GM10847 (cell line): ENCODE data around the gene LRRFIP1.

Source experiments
- POLR2A ChIP-seq: IDR thresholded peaks from 2 replicates; pipeline ENCODE4 v1.6.1; 2011; ENCODE audit not compliant: insufficient read length; ENCODE audit errors: extremely low read depth

Gene LRRFIP1

DNA sequence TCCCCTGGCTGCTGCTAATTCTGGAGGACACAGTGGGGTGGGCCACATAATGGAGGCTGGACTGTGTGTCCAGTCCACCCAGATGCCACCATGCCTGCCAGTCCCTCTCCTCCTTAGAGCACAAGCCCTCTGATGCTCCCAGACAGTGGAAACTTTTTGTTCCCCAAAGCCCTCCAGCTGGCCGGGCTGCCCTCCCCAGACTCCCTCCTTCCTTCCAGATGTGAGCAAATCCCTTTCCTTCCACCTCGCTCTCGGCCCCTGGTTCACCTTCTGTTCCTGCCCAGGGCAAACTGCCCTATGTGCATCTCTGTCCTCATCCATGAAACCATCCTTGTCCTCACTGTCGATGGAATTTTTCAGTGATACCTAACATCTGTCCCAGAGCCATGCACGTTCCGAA lies 33.9 kb downstream of the LRRFIP1 start:
- no peak for TF ChIP-seq POLR2A

DNA sequence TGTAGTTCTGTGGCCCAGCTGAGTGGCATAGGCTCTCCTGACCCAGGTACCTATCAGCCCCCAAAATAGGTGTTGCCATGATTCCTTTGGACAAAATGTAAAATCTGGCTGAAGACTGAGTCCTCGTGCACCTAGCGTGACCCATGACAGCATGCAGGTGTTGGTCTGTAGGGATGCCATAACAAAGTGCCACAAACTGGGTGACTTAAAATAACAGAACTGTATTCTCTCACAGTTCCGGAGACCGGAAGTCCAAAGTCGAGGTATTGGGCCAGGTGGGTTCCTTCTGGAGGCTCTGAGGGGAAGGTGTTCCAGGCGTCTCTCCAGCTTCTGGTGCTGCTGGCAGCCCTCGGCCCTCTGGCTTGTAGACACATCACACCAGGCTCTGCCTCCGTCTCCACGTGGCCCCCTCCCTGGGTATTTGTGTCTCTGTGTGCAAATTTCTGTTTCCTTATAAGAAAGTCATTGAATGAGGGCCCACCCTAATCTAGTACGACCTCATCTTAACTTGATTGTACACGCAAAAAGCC lies 34.5 kb downstream of the LRRFIP1 start:
- TF ChIP-seq POLR2A, result no peak

DNA sequence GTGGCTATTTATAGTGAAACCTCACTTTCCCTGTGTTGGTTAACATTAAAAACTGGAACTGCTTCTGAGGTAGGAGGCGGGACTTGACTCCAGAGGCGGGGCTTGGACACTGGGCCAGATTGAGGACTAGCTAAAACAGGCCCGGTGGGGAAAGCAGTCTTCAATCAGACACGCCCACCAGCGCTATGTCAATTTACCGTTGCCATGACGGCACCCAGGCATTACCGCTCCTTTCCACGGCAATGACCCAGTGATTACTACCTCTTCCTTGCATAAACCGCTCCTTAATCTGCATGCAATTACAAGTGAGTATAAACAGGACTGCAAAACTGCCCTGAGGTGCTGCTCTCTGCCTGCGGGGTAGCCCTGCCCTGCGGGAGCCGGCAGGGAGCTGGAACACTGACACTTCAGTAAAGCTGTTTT lies 35.3 kb downstream of the LRRFIP1 start:
- TF ChIP-seq POLR2A, result no peak

DNA sequence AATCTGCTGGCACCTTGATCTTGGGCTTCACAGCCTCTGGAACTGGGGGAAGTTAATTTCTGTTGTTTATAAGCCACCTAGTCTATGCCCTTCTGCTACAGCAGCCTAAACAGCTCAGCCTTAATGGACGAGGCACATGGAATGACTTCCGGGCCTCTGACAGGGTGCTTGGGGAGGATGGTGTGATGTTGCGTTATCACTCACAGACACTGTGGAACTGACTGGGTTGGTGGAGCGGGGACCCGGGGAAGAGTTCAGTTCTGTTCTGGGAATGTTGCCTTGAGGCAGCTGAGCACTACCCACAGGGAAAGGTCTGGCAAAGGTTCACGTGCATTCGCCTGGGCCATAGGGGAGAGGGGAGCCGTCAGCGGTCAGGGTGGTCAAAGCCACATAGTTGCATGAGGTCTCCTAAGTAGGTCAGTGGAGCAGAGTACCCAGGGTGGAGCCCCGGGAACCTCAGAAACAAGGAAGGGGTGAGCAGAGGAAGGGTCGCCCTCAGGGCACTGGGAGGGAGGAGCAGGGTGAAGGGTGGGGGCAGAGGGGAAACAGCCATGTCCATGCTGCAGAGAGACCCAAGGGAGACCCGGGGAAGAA lies 36.2 kb downstream of the LRRFIP1 start:
- TF ChIP-seq POLR2A, result no peak

DNA sequence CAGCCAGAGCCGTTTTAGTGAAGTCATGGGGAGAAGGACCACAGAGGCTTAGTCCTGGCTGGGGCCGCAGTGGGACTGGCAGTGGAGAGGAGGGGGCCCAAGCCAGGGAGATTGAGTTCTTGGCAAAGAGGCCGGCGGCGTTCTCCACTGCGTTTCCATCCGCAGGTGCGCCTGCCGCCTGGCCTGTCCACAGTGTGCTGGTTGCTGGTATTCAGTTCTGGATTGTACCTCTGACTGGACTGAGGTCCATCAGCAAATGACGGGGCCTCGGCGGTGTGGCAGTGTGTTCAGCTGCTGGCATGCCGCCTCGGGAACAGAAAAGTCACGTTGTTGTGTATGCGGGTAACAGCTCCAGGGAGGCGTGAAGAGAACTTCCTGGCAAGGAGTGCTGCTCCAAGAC lies 36.8 kb downstream of the LRRFIP1 start:
- TF ChIP-seq POLR2A, result no peak

DNA sequence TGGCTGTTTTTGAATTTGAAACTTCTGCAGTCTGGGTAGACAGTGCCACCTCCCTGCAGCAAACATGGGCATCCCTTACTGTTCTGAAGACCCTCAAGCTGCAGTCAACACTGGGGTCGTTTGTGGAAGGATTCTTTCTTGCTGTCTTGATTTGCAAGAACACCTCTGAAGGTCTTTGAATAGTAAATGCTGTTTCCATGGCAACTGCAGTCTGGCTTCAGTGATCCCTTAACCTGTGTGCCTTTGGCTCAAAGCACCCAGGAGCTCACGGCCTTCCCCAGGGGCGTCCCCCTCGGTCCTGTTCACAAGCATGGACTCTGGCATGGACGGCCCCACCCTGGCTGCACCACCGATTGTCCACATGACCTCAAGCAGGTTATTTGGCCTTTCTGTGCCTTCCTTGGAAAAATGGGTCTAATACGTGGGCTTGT lies 38.3 kb downstream of the LRRFIP1 start:
- no peak for TF ChIP-seq POLR2A

DNA sequence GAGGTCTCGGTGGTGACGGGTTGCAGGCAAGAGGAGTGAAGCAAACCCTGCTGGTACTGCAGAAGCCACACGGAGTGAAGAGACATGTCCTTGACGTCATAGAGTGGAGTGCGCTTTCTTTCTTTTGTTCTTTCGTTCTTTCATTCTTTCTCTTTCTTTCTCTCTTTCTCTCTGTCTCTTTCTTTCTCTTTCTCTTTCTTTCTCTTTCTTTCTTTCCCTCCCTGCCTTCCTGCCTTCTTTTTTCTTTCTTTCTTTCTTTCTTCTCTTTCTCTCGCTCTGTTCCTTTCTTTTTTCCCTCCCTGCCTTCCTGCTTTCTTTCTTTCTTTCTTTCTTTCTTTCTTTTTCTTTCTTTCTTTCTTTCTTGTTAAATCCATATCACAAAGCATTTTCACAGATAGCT lies 39.2 kb downstream of the LRRFIP1 start:
- TF ChIP-seq POLR2A, result no peak

DNA sequence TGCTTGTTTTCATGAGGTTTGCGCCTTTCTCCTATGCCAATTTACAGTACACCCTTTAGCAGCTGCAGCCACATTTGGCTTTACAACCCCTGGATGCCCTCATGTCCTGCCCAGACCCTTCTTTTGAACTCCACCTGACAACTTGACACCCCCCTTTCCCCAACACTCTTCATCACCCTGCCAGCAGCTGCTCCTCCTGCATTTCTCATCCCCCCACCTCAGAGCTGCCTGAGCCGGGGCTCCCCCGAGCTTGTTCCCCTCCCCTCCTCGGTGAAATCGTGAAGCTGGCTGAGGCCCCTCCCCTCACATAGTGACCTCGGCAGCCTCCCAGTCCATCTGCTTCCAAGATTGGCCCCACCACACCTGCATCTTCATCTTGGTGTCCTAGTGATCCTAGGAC lies 40.5 kb downstream of the LRRFIP1 start:
- no peak for TF ChIP-seq POLR2A

DNA sequence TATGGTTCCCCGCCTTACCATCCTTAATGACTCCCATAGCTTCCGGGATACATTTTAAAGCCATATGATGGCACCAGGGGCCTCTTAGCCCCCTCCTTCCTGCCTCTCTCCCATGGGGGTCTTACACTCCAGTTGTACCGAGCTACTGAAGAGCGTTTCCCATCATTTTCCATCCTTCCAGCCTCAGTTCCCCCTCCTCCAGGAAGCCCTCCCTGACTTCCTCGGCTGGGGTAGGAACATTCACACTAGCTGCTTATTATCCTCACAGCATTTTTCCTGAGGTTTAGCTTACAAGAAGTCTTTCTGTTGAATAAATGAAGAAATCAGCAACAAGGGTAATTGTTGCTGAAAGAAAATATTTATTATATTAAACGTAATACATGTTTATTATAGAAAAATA lies 41.1 kb downstream of the LRRFIP1 start:
- TF ChIP-seq POLR2A, result no peak

DNA sequence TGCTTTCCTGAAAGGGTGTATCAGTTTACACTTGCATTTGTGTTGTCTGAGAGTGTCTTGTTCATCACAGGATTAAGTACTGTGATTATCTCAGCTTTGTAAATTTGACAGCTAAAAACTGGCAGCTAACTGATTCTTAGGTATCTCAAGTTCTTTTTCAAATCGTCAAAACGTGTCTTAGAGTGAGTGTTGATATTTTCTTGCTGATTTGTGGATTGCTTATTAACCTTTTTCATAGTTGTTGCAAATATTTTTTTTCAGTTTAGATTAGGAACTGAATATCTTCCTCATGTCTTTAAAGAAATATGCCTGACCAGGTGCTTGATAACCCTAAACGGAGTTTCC lies 41.9 kb downstream of the LRRFIP1 start:
- no peak for TF ChIP-seq POLR2A

DNA sequence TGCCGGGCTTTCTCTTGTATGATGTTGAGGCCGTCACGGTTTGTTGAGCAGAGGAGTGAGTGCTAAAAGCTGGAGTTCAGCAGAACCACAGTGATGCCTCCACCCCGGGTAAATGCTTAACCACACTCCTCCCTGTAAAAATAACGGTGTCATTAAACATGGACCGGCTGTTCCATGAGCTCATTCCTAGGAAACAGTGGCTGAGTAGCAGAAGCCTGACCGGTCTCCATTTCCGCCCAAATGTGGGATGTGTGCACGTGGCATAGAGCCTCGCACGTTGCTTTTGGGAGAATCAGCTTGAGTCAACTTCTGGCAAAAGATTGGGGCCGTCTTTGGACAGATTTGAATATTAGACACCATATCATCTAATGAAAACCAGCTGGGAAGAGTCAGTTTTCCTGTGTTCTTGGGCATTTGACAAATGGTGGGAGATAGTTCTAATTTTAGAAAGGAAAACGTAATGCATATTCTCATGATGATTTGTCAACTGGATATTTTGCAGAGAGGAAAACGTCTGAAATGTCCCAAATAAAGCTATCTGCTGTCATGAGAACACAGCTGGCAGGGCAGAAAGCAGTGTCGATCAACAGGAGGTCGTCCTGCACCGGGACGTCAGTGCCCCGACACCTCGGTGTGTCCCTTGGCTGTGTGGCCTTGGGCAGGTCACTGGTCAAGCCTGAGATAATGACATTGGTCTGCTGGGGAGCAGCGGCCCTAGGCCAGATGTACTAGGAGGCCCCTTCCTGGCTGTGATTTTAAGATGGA lies 42.4 kb downstream of the LRRFIP1 start:
- TF ChIP-seq POLR2A, result no peak

DNA sequence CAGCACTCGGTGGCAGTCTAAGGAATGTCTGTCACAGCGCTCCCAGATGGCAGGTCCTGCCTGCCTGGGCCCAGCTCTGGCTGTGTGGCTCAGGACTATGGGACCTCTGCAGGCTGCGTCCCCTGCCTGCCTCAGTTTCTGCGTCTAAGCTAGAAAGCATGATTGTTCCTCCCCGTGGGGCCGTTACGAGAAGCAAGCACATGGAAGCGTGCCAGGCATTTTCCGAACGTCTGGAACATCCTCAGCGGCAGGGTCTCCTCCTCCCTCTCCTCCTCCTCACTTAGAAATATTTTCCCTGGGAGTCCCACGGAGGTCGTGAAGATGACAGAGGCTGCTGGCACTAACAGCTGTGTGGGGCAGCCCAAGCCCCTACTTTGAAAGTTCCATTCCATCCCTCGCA lies 43.3 kb downstream of the LRRFIP1 start:
- TF ChIP-seq POLR2A, result no peak

DNA sequence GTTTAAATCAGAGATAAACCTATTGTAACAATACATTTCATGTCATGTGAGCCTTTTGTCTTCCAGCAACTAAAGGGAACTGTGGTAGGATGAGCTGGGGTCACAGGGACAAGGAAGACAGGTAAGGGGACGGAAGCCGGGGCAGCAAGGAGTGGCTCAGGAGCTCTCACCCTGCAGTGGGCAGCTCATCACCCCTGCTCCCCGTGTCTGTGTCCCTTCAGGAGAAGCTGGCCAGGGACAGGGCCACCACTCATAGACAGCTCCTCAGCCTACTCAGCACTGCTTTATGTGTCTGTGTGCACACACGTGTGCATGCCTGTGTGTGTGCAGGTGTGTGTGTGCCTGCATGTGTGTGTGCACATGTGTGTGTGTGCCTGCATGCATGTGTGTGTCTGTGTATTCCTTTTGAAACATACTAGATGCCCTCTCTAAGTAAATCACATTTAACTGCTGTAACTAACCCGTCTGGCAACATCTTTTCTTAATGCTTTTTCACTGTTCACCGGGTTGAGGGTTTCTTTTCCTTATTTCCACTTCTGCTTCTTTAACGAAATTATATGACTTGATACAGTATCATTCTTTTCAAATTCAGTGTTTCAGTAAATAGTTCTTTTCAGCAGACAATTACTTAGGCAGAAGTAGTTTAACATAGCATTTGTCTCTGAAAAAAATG lies 44.2 kb downstream of the LRRFIP1 start:
- TF ChIP-seq POLR2A, result no peak

DNA sequence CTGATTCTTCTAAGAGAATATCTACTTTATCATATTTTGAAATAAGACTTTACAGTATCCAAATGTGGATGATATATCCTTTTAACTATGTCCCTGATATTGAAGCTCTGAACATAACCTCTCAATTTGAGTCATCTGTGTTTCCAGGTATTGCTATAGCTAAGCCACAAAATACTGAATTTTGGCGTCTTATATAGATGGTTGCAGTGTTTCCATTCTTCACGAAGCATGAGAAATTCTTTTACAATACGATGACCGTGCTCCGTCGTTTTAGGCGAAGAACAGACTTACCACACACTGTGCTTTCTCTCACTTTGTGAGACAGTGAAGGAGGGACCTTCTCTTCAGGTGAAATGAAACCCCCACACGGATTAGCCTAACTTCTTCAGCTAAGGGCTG lies 45.3 kb downstream of the LRRFIP1 start:
- TF ChIP-seq POLR2A, result no peak

DNA sequence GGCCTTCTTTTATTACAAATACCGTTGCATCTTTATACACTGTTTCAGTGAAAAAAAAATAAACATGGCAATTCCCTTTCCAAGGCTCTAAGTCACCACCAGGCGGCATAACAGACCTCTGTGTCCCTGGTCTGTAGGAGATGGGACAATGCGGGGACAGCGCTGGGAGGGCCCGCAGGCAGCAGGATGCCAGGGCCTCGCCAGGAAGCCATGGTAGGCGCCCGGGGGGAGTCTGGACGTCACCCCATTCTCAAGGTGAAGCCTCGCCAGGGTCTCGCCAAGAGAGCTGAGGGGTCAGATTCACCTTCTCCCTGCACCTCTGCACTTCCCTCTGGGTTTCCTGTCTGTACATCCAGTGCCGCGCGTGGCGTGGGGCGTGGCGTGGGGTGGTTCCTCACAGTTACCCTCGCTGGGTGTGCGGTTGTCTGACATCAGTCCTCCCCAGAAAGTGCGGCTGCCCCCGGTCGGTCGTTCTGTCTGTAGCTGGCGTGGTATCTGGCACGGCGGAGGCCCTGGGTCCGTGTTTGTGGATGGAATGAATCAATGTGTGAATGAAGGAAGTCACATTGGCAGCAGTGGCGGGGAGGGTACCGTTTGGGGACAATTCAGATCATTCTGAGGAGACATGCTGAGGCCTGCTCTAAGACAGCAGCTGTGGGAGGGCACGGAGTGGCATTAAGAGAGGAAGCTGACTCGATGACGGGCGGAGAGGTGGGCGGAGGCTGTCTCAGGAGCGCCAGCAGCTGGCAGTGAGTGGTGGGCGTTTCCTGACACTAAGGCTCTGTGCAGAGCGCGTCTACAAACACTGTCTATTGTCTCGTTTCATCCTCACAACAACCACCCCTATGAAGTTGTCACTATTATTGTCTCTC lies 46.0 kb downstream of the LRRFIP1 start:
- no peak for TF ChIP-seq POLR2A
